B cell (primary cell): ENCODE data around the gene CARMIL1. TPM values are rescaled to one million over a fixed set of nuclear protein-coding genes. Genes with fewer than 3 reads are reported as not detected.

Source experiments
- ATAC-seq: fragments of 200-7000 bp; cut with Tn5 transposase; one replicate; pipeline ENCODE4 v1.10.0; 2021; ENCODE audit warnings: low read depth, mild to moderate bottlenecking, moderate number of reproducible peaks, moderate library complexity
- CTCF ChIA-PET: fragments of 350-600 bp; sonication (Branson Sonifier 250); formaldehyde crosslinking; loops from one replicate; lab custom pipeline; 2021; ENCODE audit warnings: antibody characterized with exemption, inconsistent platforms; lab: Charles Lee
- POLR2A ChIA-PET: fragments of 350-600 bp; sonication (Branson Sonifier 250); formaldehyde crosslinking; loops from one replicate; lab custom pipeline; 2021; ENCODE audit warnings: antibody characterized with exemption; lab: Charles Lee
- DNase-seq: peaks from one replicate; pipeline ENCODE4 v3.0.0; 2013
- H2AFZ ChIP-seq: 2 replicates; pipeline ENCODE4 v1.6.1; 2012; ENCODE audit warnings: mild to moderate bottlenecking, low read depth, low read length; ENCODE audit not compliant: insufficient read depth, poor library complexity, severe bottlenecking
- H3K27ac ChIP-seq, 2 donors: 1 replicate in 1 of 2; 2 replicates in 1 of 2; pipeline ENCODE4 v1.5.1; 2012 to 2013; ENCODE audit warnings: low read length in 2 of 2, mild to moderate bottlenecking in 2 of 2, moderate library complexity in 1 of 2
- H3K27me3 ChIP-seq, 4 experiments: fragments of 200-600 bp in 1 of 4; sonication (generic) in 1 of 4; replicated peaks in 1 of 4; 1 replicate in 2 of 4; 2 replicates in 2 of 4; pipeline versions ENCODE4 v1.6.1 to v1.7.0; 2013 to 2016; ENCODE audit warnings: low read length in 3 of 4, mild to moderate bottlenecking in 2 of 4, mixed read lengths in 1 of 4, moderate library complexity in 1 of 4; ENCODE audit not compliant: insufficient read depth in 4 of 4, control insufficient read depth in 3 of 4; ENCODE audit errors: control extremely low read depth in 1 of 4
- H3K36me3 ChIP-seq, 2 experiments: replicated peaks in 1 of 2; 1 replicate in 1 of 2; 2 replicates in 1 of 2; pipeline versions ENCODE4 v1.6.1 to v1.7.1; 2013; ENCODE audit warnings: low read length in 1 of 2; ENCODE audit not compliant: insufficient read depth in 2 of 2, control insufficient read depth in 1 of 2; ENCODE audit errors: control extremely low read depth in 1 of 2, extremely low read depth in 1 of 2
- H3K4me1 ChIP-seq, 2 donors: fragments of 200-600 bp in 1 of 2; sonication (generic) in 1 of 2; 1 replicate in 1 of 2; 2 replicates in 1 of 2; pipeline versions ENCODE4 v1.5.1 to v1.6.1; 2013 to 2017; ENCODE audit warnings: low read length in 2 of 2; ENCODE audit not compliant: control insufficient read depth in 2 of 2, insufficient read depth in 2 of 2
- H3K4me2 ChIP-seq: replicated peaks from 2 replicates; pipeline ENCODE3; 2012; ENCODE audit warnings: mild to moderate bottlenecking, low read depth, low read length; ENCODE audit not compliant: poor library complexity, severe bottlenecking
- H3K4me3 ChIP-seq, 5 experiments: fragments of 200-600 bp in 1 of 5; sonication (generic) in 1 of 5; 1 replicate in 3 of 5; 2 replicates in 2 of 5; pipeline versions ENCODE4 v1.5.1 to v1.7.0; 2011 to 2016; ENCODE audit warnings: low read length in 4 of 5, mild to moderate bottlenecking in 4 of 5, low read depth in 2 of 5, control low read depth in 1 of 5, moderate library complexity in 1 of 5; ENCODE audit not compliant: insufficient read depth in 1 of 5; ENCODE audit errors: control extremely low read depth in 1 of 5, extremely low read depth in 1 of 5
- H3K79me2 ChIP-seq: fragments of 200-600 bp; sonication (generic); one replicate; pipeline ENCODE4 v1.6.0; 2016; ENCODE audit warnings: low read length; ENCODE audit not compliant: control insufficient read depth, insufficient read depth
- H3K9ac ChIP-seq: fragments of 200-600 bp; sonication (generic); 2 replicates; pipeline ENCODE4 v1.6.1; 2017; ENCODE audit warnings: mild to moderate bottlenecking, low read length, moderate library complexity
- H3K9me3 ChIP-seq, 3 donors: one replicate each; pipeline versions ENCODE4 v1.6.1 to v1.7.1; 2013; ENCODE audit warnings: low read length in 2 of 3; ENCODE audit not compliant: control insufficient read depth in 2 of 3, insufficient read depth in 1 of 3; ENCODE audit errors: control extremely low read depth in 1 of 3
- H4K20me1 ChIP-seq: 2 replicates; pipeline ENCODE4 v1.6.0; 2012; ENCODE audit warnings: mild to moderate bottlenecking, low read length; ENCODE audit not compliant: insufficient read depth, control insufficient read depth, poor library complexity, severe bottlenecking
- H3K27ac Mint-ChIP-seq: one replicate; pipeline ENCODE4 v1.8.0; 2021; ENCODE audit warnings: mixed read lengths
- H3K27me3 Mint-ChIP-seq: one replicate; pipeline ENCODE4 v1.8.0; 2021; ENCODE audit warnings: mixed read lengths
- H3K4me1 Mint-ChIP-seq: one replicate; pipeline ENCODE4 v1.8.0; 2021; ENCODE audit warnings: mixed read lengths
- H3K4me3 Mint-ChIP-seq: one replicate; pipeline ENCODE4 v1.8.0; 2021; ENCODE audit warnings: mixed read lengths
- H3K9me3 Mint-ChIP-seq: one replicate; pipeline ENCODE4 v1.8.0; 2022; ENCODE audit warnings: mixed read lengths; ENCODE audit not compliant: insufficient read depth
- CTCF ChIP-seq: fragments of 200-600 bp; IDR thresholded peaks from one replicate; pipeline ENCODE4 v1.8.0; 2022; ENCODE audit warnings: antibody characterized with exemption, mild to moderate bottlenecking
- EZH2 ChIP-seq: IDR thresholded peaks from 2 replicates; pipeline ENCODE4 v1.6.1; 2012; ENCODE audit warnings: borderline replicate concordance, low read depth, mild to moderate bottlenecking, moderate library complexity, low read length; ENCODE audit not compliant: insufficient read depth, poor library complexity, severe bottlenecking
- WGBS: methylation state at CpG from one replicate; pipeline ENCODE4 v1.1.5; 2013; ENCODE audit warnings: missing lambda C conversion rate; ENCODE audit not compliant: insufficient coverage; 5-methylcytosine and 5-hydroxymethylcytosine counted together
- intact Hi-C: fragments of 100-400 bp; cut with micrococcal nuclease; formaldehyde crosslinking; loops from one replicate; pipeline ENCODE4 v1.10.0; 2022
- polyA plus RNA-seq: library from polyadenylated mRNA; depleted of rRNA; stranded (reverse); fragments of >200 nt; gene quantifications from 2 replicates; pipeline ENCODE4 v1.2.3, GENCODE V29; 2012
- total RNA-seq, 2 donors: library from RNA; stranded (reverse); fragments of 120-200 nt in 1 of 2; gene quantifications; 1 replicate in 1 of 2; 2 replicates in 1 of 2; pipeline versions ENCODE4 v1.2.3 to v1.2.4, GENCODE V29; 2013 to 2022

The CARMIL1 gene
- total and polyA plus RNA-seq, 2 donors (not counting 1 experiment from before 2014, with no cell fraction given): 7.5 to 11.0 TPM

DNA sequence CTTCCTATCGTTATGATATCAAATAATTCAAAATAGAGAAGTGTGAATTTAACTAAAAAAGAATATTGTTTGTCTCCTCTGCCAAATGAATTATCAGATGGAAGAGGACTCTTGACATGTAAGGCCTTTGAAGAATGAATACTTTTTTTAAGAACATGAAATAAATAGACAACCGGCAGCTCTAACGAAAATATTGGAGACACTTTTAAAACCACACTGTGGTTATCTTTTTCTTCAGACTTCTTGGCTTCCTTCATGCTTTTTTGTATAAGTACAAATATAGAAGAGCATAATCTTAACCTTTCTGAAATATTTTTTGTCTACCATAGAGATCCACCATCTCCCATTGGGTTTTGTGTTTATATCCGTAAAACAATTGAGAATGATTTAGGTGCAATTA is 257.6 kb downstream of the CARMIL1 start:
- Histone ChIP-seq H3K4me1 (peaks cover 0 to 4% of the 10 kb centered on the region in 2 donors), H3K36me3 (no peaks in the 10 kb centered on the region), H3K4me3 (no peak overlapping the region), H2AFZ (no peak overlapping the region), H3K9me3 (no peaks in the 10 kb centered on the region), H3K9ac (no peak overlapping the region), H3K4me2 (no peak overlapping the region), H3K79me2 (no peaks in the 10 kb centered on the region), H3K27ac (no peak overlapping the region), H4K20me1 (no peaks in the 10 kb centered on the region), H3K27me3 (no peaks in the 10 kb centered on the region)
- peaks cover 6% of the 10 kb centered on the region for H3K27me3 Mint-ChIP-seq
- intact Hi-C loops: no loop called here
- ChIA-PET POLR2A (no interaction called here), CTCF (interaction anchor here (2.4 kb wide), 1 partner anchor 272 kb away, joined by 9 read pairs; no protein-coding TSS in a partner anchor)
- H3K4me1 Mint-ChIP-seq: peaks cover 8% of the 10 kb centered on the region
- H3K9me3 Mint-ChIP-seq: no peaks in the 10 kb centered on the region
- no peak for DNase-seq
- no peak overlapping the region for H3K27ac Mint-ChIP-seq
- no peak for ATAC-seq
- no CpG with 5 or more reads among the region's 4 CpGs for WGBS
- no peak for TF ChIP-seq CTCF
- no peak for TF ChIP-seq EZH2
- no peak overlapping the region for H3K4me3 Mint-ChIP-seq

DNA sequence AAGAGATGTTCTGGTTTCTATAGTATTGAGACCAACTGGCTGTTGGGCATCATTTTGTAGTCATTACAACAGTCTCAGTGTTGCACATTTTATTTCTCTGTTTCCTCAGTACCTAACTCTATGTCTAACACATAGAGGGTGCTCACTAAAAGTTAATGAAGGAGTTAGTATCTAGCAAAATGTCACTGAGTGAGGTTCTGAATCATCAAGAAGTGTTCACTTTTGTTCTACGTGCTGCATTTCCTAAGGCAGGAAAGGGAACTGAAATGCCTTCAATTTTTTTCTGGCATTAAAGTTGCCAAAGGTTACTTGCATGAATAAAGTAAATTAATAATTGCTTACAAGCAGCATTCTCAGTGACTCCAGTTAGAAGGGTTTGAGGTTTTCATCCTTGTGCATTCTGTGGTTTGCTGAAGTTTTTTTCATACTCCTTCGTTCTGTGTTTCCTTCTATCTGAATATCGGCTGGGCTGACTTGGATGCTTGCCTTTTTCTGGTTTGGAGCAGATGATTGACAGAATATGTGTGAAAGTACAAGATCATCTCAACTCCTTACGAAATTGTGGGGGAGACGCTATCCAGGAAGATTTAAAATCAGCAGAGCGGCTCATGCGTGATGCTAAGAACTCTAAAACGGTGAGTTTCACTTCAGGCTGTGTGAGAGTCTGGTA is 258.3 kb downstream of the CARMIL1 start:
- Histone ChIP-seq H3K36me3 (no peaks in the 10 kb centered on the region), H3K4me2 (peak overlapping the region; percentile 32), H3K79me2 (no peaks in the 10 kb centered on the region), H3K27me3 (no peaks in the 10 kb centered on the region), H3K4me3 (no peak overlapping the region), H2AFZ (no peak overlapping the region), H3K4me1 (peaks cover 0 to 4% of the 10 kb centered on the region in 2 donors), H3K9me3 (no peaks in the 10 kb centered on the region), H3K27ac (no peak overlapping the region), H4K20me1 (no peaks in the 10 kb centered on the region), H3K9ac (no peak overlapping the region)
- TF ChIP-seq CTCF: no peak
- TF ChIP-seq EZH2: no peak
- peaks cover 6% of the 10 kb centered on the region for H3K27me3 Mint-ChIP-seq
- ATAC-seq (no peak), DNase-seq (no peak)
- H3K9me3 Mint-ChIP-seq: no peaks in the 10 kb centered on the region
- WGBS: 8% methylated on average over 4 of the region's 8 CpGs
- intact Hi-C loops: no loop called here
- H3K27ac Mint-ChIP-seq: no peak overlapping the region
- ChIA-PET CTCF (interaction anchor here (0.7 to 2.4 kb wide), 2 partner anchors 272 to 1996 kb away, joined by 3 to 9 read pairs; no protein-coding TSS in a partner anchor), POLR2A (no interaction called here)
- H3K4me1 Mint-ChIP-seq: peaks cover 8% of the 10 kb centered on the region
- peak overlapping the region; percentile 54 for H3K4me3 Mint-ChIP-seq
